IMR-90 (cell line): ENCODE measurements around the gene FGG. TPM values are rescaled to one million over a fixed set of nuclear protein-coding genes. Genes with fewer than 3 reads are reported as not detected.

Experiments used
- ATAC-seq: fragments of 200-7000 bp; cut with Tn5 transposase; 2 replicates; pipeline ENCODE4 v1.9.1; 2020; ENCODE audit warnings: low read depth, mild to moderate bottlenecking, moderate library complexity
- BruUV-seq: library from RNA; stranded (reverse); fragments of 400-500 nt; replicated peaks from 2 replicates; lab custom pipeline; 2021; lab: Mats Ljungman, UMichigan
- CTCF ChIA-PET: fragments of 300-600 bp; formaldehyde crosslinking; extraction: SDS; loops from one replicate; lab custom pipeline; 2021; ENCODE audit warnings: antibody characterized with exemption; lab: Yijun Ruan, JAX
- POLR2A ChIA-PET: fragments of 300-600 bp; sonication (Branson Sonifier 250); formaldehyde crosslinking; loops from one replicate; lab custom pipeline; 2022; ENCODE audit warnings: antibody characterized with exemption; ENCODE audit not compliant: unreplicated experiment; lab: Charles Lee
- DNase-seq: peaks from one replicate; pipeline ENCODE4 v3.0.0; 2013
- H2AFZ ChIP-seq: replicated peaks from 2 replicates; pipeline ENCODE3; 2013; ENCODE audit warnings: low read length, mild to moderate bottlenecking; ENCODE audit not compliant: poor library complexity
- H2AK5ac ChIP-seq: 2 replicates; pipeline ENCODE4 v1.6.1; 2013; ENCODE audit warnings: low read depth, low read length, inconsistent platforms
- H2AK9ac ChIP-seq: replicated peaks from 2 replicates; pipeline ENCODE3; 2013; ENCODE audit warnings: mild to moderate bottlenecking, low read depth, low read length, moderate library complexity; ENCODE audit not compliant: poor library complexity
- H2BK120ac ChIP-seq: 2 replicates; pipeline ENCODE4 v1.6.1; 2013; ENCODE audit warnings: low read depth, low read length, inconsistent platforms
- H2BK15ac ChIP-seq: 3 replicates; pipeline ENCODE4 v1.6.1; 2013; ENCODE audit warnings: low read depth, low read length, inconsistent platforms
- H2BK20ac ChIP-seq: 2 replicates; pipeline ENCODE4 v1.6.1; 2013; ENCODE audit warnings: low read depth, mild to moderate bottlenecking, inconsistent platforms, low read length, moderate library complexity
- H2BK5ac ChIP-seq: 2 replicates; pipeline ENCODE4 v1.6.1; 2013; ENCODE audit warnings: mild to moderate bottlenecking, low read depth, low read length, inconsistent platforms; ENCODE audit not compliant: poor library complexity, severe bottlenecking
- H3K14ac ChIP-seq: replicated peaks from 2 replicates; pipeline ENCODE4 v1.6.1; 2013; ENCODE audit warnings: low read depth, low read length, inconsistent platforms
- H3K18ac ChIP-seq: 2 replicates; pipeline ENCODE4 v1.6.1; 2013; ENCODE audit warnings: low read depth, low read length, control low read depth
- H3K23ac ChIP-seq: 2 replicates; pipeline ENCODE4 v1.6.1; 2013; ENCODE audit warnings: low read depth, low read length, inconsistent platforms
- H3K27ac ChIP-seq: 2 replicates; pipeline ENCODE4 v1.5.1; 2013; ENCODE audit warnings: mild to moderate bottlenecking, control low read depth, low read length; ENCODE audit not compliant: insufficient read depth
- H3K27me3 ChIP-seq: 2 replicates; pipeline ENCODE4 v1.6.1; 2013; ENCODE audit warnings: low read length; ENCODE audit not compliant: control insufficient read depth, insufficient read depth
- H3K36me3 ChIP-seq: 2 replicates; pipeline ENCODE4 v1.6.1; 2013; ENCODE audit warnings: low read length, mixed read lengths; ENCODE audit not compliant: control insufficient read depth, insufficient read depth
- H3K4ac ChIP-seq: 2 replicates; pipeline ENCODE4 v1.6.1; 2013; ENCODE audit warnings: low read depth, low read length, inconsistent platforms
- H3K4me1 ChIP-seq: 2 replicates; pipeline ENCODE4 v1.6.1; 2013; ENCODE audit warnings: low read length, mixed read lengths; ENCODE audit not compliant: control insufficient read depth, insufficient read depth
- H3K4me2 ChIP-seq: 2 replicates; pipeline ENCODE4 v1.6.1; 2013; ENCODE audit warnings: low read depth, mild to moderate bottlenecking, control low read depth, low read length, moderate library complexity
- H3K4me3 ChIP-seq: 2 replicates; pipeline ENCODE4 v1.5.1; 2013; ENCODE audit warnings: low read depth, mild to moderate bottlenecking, control low read depth, low read length, moderate library complexity; ENCODE audit not compliant: insufficient read depth
- H3K56ac ChIP-seq: 2 replicates; pipeline ENCODE4 v1.6.1; 2013; ENCODE audit warnings: low read length, inconsistent platforms; ENCODE audit not compliant: insufficient read depth; ENCODE audit errors: extremely low read depth
- H3K79me1 ChIP-seq, 2 experiments: 2 replicates each; pipeline ENCODE4 v1.6.1; 2013; ENCODE audit warnings: low read length in 2 of 2, inconsistent platforms in 1 of 2, low read depth in 1 of 2
- H3K9ac ChIP-seq: 2 replicates; pipeline ENCODE4 v1.6.1; 2013; ENCODE audit warnings: low read depth, low read length, control low read depth
- H3K9me1 ChIP-seq: 2 replicates; pipeline ENCODE4 v1.6.1; 2013; ENCODE audit warnings: low read length, inconsistent platforms; ENCODE audit not compliant: insufficient read depth
- H3K9me3 ChIP-seq: 2 replicates; pipeline ENCODE4 v1.6.1; 2013; ENCODE audit warnings: low read length; ENCODE audit not compliant: control insufficient read depth, insufficient read depth
- H4K20me1 ChIP-seq: 2 replicates; pipeline ENCODE4 v1.6.1; 2013; ENCODE audit warnings: low read length, inconsistent platforms; ENCODE audit not compliant: insufficient read depth
- H4K5ac ChIP-seq: 2 replicates; pipeline ENCODE4 v1.6.1; 2013; ENCODE audit warnings: mild to moderate bottlenecking, low read depth, low read length, control low read depth
- H4K8ac ChIP-seq, 2 experiments: 2 replicates each; pipeline ENCODE4 v1.6.1; 2013; ENCODE audit warnings: low read depth in 2 of 2, low read length in 2 of 2, control low read depth in 1 of 2, inconsistent platforms in 1 of 2
- H4K91ac ChIP-seq: 2 replicates; pipeline ENCODE4 v1.6.1; 2013; ENCODE audit warnings: low read depth, low read length, inconsistent platforms; ENCODE audit not compliant: insufficient read depth
- BHLHE40 ChIP-seq: fragments of 150-350 bp; IDR thresholded peaks from 2 replicates; pipeline ENCODE4 v1.6.1; 2016; ENCODE audit warnings: mild to moderate bottlenecking, low read depth, low read length
- CEBPB ChIP-seq: IDR thresholded peaks from 2 replicates; pipeline ENCODE4 v1.6.1; 2012; ENCODE audit warnings: low read depth, low read length, improper control_type of control experiment
- CHD1 ChIP-seq: IDR thresholded peaks from 2 replicates; pipeline ENCODE4 v1.6.1; 2012; ENCODE audit warnings: low read depth, low read length, improper control_type of control experiment
- CTCF ChIP-seq: conservative IDR thresholded peaks from 2 replicates; pipeline ENCODE4 v1.5.1; 2012; ENCODE audit warnings: mild to moderate bottlenecking, low read depth, low read length, improper control_type of control experiment
- ELK1 ChIP-seq: fragments of 150-350 bp; IDR thresholded peaks from 2 replicates; pipeline ENCODE4 v1.6.1; 2016; ENCODE audit warnings: low read depth, mild to moderate bottlenecking, low read length, moderate library complexity, borderline replicate concordance
- FOS ChIP-seq: fragments of 150-350 bp; IDR thresholded peaks from 2 replicates; pipeline ENCODE4 v1.6.1; 2016; ENCODE audit warnings: low read depth, low read length
- MAFK ChIP-seq: IDR thresholded peaks from 2 replicates; pipeline ENCODE4 v1.6.1; 2012; ENCODE audit warnings: low read depth, low read length, improper control_type of control experiment
- MAZ ChIP-seq: IDR thresholded peaks from 2 replicates; pipeline ENCODE4 v1.6.1; 2012; ENCODE audit warnings: low read depth, mild to moderate bottlenecking, low read length, improper control_type of control experiment, moderate library complexity, borderline replicate concordance
- MXI1 ChIP-seq: IDR thresholded peaks from 2 replicates; pipeline ENCODE4 v1.6.1; 2012; ENCODE audit warnings: low read depth, mild to moderate bottlenecking, low read length, moderate library complexity, borderline replicate concordance
- NFE2L2 ChIP-seq: fragments of 150-350 bp; IDR thresholded peaks from 2 replicates; pipeline ENCODE4 v1.6.1; 2016; ENCODE audit warnings: low read depth, mild to moderate bottlenecking, low read length
- POLR2A ChIP-seq: IDR thresholded peaks from 2 replicates; pipeline ENCODE4 v1.6.1; 2012; ENCODE audit warnings: mild to moderate bottlenecking, low read depth, low read length
- RAD21 ChIP-seq: IDR thresholded peaks from 2 replicates; pipeline ENCODE4 v1.6.1; 2012; ENCODE audit warnings: low read length, improper control_type of control experiment
- RCOR1 ChIP-seq: IDR thresholded peaks from 2 replicates; pipeline ENCODE4 v1.6.1; 2012; ENCODE audit warnings: mild to moderate bottlenecking, low read length, improper control_type of control experiment; ENCODE audit not compliant: insufficient replicate concordance
- RFX5 ChIP-seq: IDR thresholded peaks from 2 replicates; pipeline ENCODE4 v1.8.0; 2012; ENCODE audit warnings: low read depth, mild to moderate bottlenecking, low read length, moderate library complexity
- SMC3 ChIP-seq: fragments of 150-350 bp; IDR thresholded peaks from 2 replicates; pipeline ENCODE4 v1.6.1; 2016; ENCODE audit warnings: low read depth, mild to moderate bottlenecking, antibody characterized with exemption, low read length, moderate library complexity
- USF2 ChIP-seq: fragments of 150-350 bp; IDR thresholded peaks from 2 replicates; pipeline ENCODE4 v1.6.1; 2017; ENCODE audit warnings: mild to moderate bottlenecking, antibody characterized with exemption, low read length, low read depth
- WGBS, 2 experiments: methylation state at CpG; one replicate each; pipeline versions ENCODE4 v1.1.5 to v1.1.7; 2013; ENCODE audit warnings: missing lambda C conversion rate in 2 of 2; ENCODE audit not compliant: insufficient read length in 1 of 2; ENCODE audit errors: extremely low coverage in 2 of 2; 5-methylcytosine and 5-hydroxymethylcytosine counted together
- dilution Hi-C: fragments of 300-500 bp; cut with HindIII; formaldehyde crosslinking; loops from one replicate; pipeline ENCODE4 v1.14.3; 2018; ENCODE audit warnings: low sequenced_read_pairs; ENCODE audit not compliant: unreplicated experiment
- in situ Hi-C: fragments of 300-500 bp; cut with MboI; formaldehyde crosslinking; loops from 3 replicates; pipeline ENCODE4 v1.14.3; 2019; ENCODE audit warnings: low sequenced_read_pairs, inconsistent platforms, mixed read lengths
- intact Hi-C: fragments of 100-400 bp; cut with micrococcal nuclease; formaldehyde crosslinking; loops from 2 replicates; pipeline ENCODE4 v1.10.0; 2022
- polyA plus RNA-seq, 3 experiments: library from polyadenylated mRNA; depleted of rRNA; stranded (reverse); fragments of >200 nt; gene quantifications; 2 replicates each; pipeline ENCODE4 v1.2.3, GENCODE V29; 2012; ENCODE audit warnings: low replicate concordance in 1 of 3
- total RNA-seq: library from RNA; depleted of rRNA; stranded (reverse); fragments of >200 nt; gene quantifications from 2 replicates; pipeline ENCODE4 v1.2.3, GENCODE V29; 2012

FGG gene
- total and polyA plus RNA-seq, 2 of the 4 experiments (the other 2 are of a cell fraction), result not detected

GRCh38 chr4:154560419-154560801, 52.0 kb downstream of the FGG start:
- H3K9me1 ChIP-seq, result no peaks in the 10 kb centered on the region
- H2BK5ac ChIP-seq, result no peak overlapping the region
- H3K27me3 ChIP-seq, result no peaks in the 10 kb centered on the region
- WGBS, 2 experiments, result no CpG with 5 or more reads among the region's 1 CpG
- no peak overlapping the region for H3K18ac ChIP-seq
- DNase-seq (no peak), ATAC-seq (no peak; the same call in 1 of the 2 replicates)
- ChIA-PET POLR2A (no interaction called here), CTCF (interaction anchor here (1.0 to 2.9 kb wide), 2 partner anchors 8 to 58 kb away, joined by 3 to 21 read pairs; no protein-coding TSS in a partner anchor)
- H4K8ac ChIP-seq, result no peak overlapping the region
- in situ Hi-C loops, result loop anchor here (25.0 kb wide), 1 partner anchor 802 kb away; no protein-coding TSS in a partner anchor
- no peak overlapping the region for H4K91ac ChIP-seq
- no TSS peak for BruUV-seq
- no peak overlapping the region for H4K5ac ChIP-seq
- dilution Hi-C loops, result no loop called here
- no peak overlapping the region for H2AK5ac ChIP-seq
- no peak overlapping the region for H3K4ac ChIP-seq
- no peak overlapping the region for H2BK20ac ChIP-seq
- no peak overlapping the region for H3K23ac ChIP-seq
- H4K20me1 ChIP-seq, result no peaks in the 10 kb centered on the region
- H2AK9ac ChIP-seq, result no peak overlapping the region
- no peak overlapping the region for H2BK120ac ChIP-seq
- H3K27ac ChIP-seq, result no peak overlapping the region
- TF ChIP-seq RCOR1 (no peak), BHLHE40 (no peak), MAZ (no peak), CEBPB (no peak), RFX5 (no peak), POLR2A (no peak), RAD21 (no peak), FOS (no peak), MXI1 (no peak), SMC3 (no peak), MAFK (no peak), CHD1 (no peak), USF2 (no peak), ELK1 (no peak), NFE2L2 (no peak), CTCF (no peak)
- no peaks in the 10 kb centered on the region for H3K36me3 ChIP-seq
- no peak overlapping the region for H2BK15ac ChIP-seq
- no peak overlapping the region for H3K56ac ChIP-seq
- no peak overlapping the region for H2AFZ ChIP-seq
- intact Hi-C loops, result no loop called here
- peak overlapping the region; percentile 49; the same call in 1 of the 2 replicates for H3K4me2 ChIP-seq
- no peak overlapping the region for H3K4me3 ChIP-seq
- H3K4me1 ChIP-seq, result no peaks in the 10 kb centered on the region
- no peak overlapping the region for H3K14ac ChIP-seq
- H3K9me3 ChIP-seq, result no peaks in the 10 kb centered on the region
- no peaks in the 10 kb centered on the region for H3K79me1 ChIP-seq
- no peak overlapping the region for H3K9ac ChIP-seq
